ENCODE data around the gene IL12RB2.
"Not testable (repeated sequence)": the region's sequence is repeated elsewhere in the genome, so short reads cannot be mapped to it uniquely, and the experiment has no call there.

The IL12RB2 gene

GRCh38 chr1:67431869-67432578 is 124.4 kb downstream of the IL12RB2 start:
- DNase-seq (ENCODE audit: low spot score), result peak; percentile 20

GRCh38 chr1:67432745-67433144 is 125.1 kb downstream of the IL12RB2 start:
- DNase-seq (ENCODE audit: low spot score), result no peak

GRCh38 chr1:67433837-67434236 is 126.2 kb downstream of the IL12RB2 start:
- no peak for DNase-seq (ENCODE audit: low spot score)

- no peak for DNase-seq (ENCODE audit: low spot score)
Measured at GRCh38 chr1:67434491-67434890, 126.8 kb downstream of the IL12RB2 start.

- no peak for DNase-seq (ENCODE audit: low spot score)
Measured at GRCh38 chr1:67436511-67437055, 128.9 kb downstream of the IL12RB2 start.

- DNase-seq (ENCODE audit: low spot score), result no peak
Measured at GRCh38 chr1:67437961-67438360, 130.3 kb downstream of the IL12RB2 start.

- no peak for DNase-seq (ENCODE audit: low spot score)
Measured at GRCh38 chr1:67439277-67440029, 131.8 kb downstream of the IL12RB2 start.

- DNase-seq (ENCODE audit: low spot score), result no peak
Measured at GRCh38 chr1:67440339-67440738, 132.7 kb downstream of the IL12RB2 start.

GRCh38 chr1:67441183-67441582 is 133.5 kb downstream of the IL12RB2 start:
- peak; percentile 23 for DNase-seq (ENCODE audit: low spot score)

GRCh38 chr1:67441739-67442281 is 134.1 kb downstream of the IL12RB2 start:
- DNase-seq (ENCODE audit: low spot score), result no peak

- not testable (repeated sequence) for DNase-seq (ENCODE audit: low spot score)
Measured at GRCh38 chr1:67446014-67446413, 138.3 kb downstream of the IL12RB2 start.

Measured in AG20443 (cell line).